DND-41 (cell line): Measurements from ENCODE around the gene RPL7A.

Experiments used
- EZH2 ChIP-seq: IDR thresholded peaks from 3 replicates; pipeline ENCODE4 v1.6.1; 2012; ENCODE audit warnings: borderline replicate concordance, low read depth, mild to moderate bottlenecking, moderate library complexity, low read length, inconsistent platforms; ENCODE audit not compliant: severe bottlenecking
- TF ChIP-seq, protein P1 (sequence below): IDR thresholded peaks from 2 replicates; pipeline ENCODE4 v1.5.1; 2012; ENCODE audit warnings: borderline replicate concordance, low read length, moderate library complexity, mild to moderate bottlenecking; ENCODE audit not compliant: poor library complexity, severe bottlenecking; ENCODE audit errors: extremely low read depth

DNA sequence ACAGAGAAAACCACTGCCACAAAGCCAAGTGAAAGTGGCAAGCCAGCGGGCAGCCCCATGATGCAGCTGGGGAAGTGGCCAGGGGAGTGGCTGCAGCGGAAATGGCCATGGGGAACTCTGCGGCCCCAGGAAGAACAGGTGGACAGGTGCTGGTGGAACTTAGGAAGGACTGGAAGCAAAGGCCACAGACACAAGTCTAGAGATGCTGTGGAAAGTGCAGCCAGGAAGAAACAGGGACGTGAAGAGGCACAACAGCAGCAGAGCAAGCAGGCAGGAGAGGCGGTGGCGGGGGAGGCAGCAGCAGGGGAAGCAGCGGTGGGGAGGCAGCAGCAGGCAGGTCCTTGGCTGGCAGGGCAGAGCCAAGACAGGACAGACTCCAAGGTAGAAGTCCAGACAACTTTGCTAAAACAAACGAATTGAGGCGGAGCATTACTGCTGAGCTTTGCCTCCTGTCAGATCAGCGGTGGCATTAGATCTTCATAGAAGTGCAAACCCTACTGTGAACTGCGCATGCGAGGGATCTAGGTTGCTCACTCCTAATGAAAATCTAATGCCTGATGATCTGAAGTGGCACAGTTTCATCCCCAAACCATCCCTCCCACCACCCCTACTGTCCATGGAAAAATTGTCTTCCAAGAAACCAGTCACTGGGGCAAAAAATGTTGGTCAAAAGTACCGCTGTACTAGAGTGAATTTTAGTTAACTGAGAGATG lies 23.9 kb upstream of the RPL7A start:
- TF ChIP-seq, protein P1, sequence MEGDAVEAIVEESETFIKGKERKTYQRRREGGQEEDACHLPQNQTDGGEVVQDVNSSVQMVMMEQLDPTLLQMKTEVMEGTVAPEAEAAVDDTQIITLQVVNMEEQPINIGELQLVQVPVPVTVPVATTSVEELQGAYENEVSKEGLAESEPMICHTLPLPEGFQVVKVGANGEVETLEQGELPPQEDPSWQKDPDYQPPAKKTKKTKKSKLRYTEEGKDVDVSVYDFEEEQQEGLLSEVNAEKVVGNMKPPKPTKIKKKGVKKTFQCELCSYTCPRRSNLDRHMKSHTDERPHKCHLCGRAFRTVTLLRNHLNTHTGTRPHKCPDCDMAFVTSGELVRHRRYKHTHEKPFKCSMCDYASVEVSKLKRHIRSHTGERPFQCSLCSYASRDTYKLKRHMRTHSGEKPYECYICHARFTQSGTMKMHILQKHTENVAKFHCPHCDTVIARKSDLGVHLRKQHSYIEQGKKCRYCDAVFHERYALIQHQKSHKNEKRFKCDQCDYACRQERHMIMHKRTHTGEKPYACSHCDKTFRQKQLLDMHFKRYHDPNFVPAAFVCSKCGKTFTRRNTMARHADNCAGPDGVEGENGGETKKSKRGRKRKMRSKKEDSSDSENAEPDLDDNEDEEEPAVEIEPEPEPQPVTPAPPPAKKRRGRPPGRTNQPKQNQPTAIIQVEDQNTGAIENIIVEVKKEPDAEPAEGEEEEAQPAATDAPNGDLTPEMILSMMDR: no peak
- no peak for TF ChIP-seq EZH2
